AG04450 (cell line): Measurements from ENCODE around the gene RAB43. TPM values are rescaled to one million over a fixed set of nuclear protein-coding genes. Genes with fewer than 3 reads are reported as not detected.
"Not testable (repeated sequence)": the region's sequence is repeated elsewhere in the genome, so short reads cannot be mapped to it uniquely, and the experiment has no call there.

Experiments
- CTCF ChIA-PET: fragments of 300-600, 350-600 bp; formaldehyde crosslinking; extraction: SDS; loops from one replicate; lab custom pipeline; 2022; ENCODE audit warnings: antibody characterized with exemption, inconsistent platforms; lab: Charles Lee
- POLR2A ChIA-PET: fragments of 350-600 bp; formaldehyde crosslinking; extraction: SDS; loops from one replicate; lab custom pipeline; 2021; ENCODE audit warnings: antibody characterized with exemption, inconsistent platforms; lab: Yijun Ruan, JAX
- DNase-seq: peaks from one replicate; pipeline ENCODE4 v3.0.0-alpha.2; 2011; ENCODE audit warnings: low read depth, low spot score
- H3K27ac ChIP-seq: one replicate; pipeline ENCODE4 v1.5.1; 2012; ENCODE audit warnings: low read depth, low read length, control low read depth
- H3K27me3 ChIP-seq: one replicate; pipeline ENCODE4 v1.6.0; 2012; ENCODE audit warnings: low read length; ENCODE audit not compliant: control insufficient read depth, insufficient read depth
- H3K4me3 ChIP-seq: 2 replicates; pipeline ENCODE4 v1.5.1; 2011; ENCODE audit warnings: mild to moderate bottlenecking, low read depth, low read length, control low read depth
- H3K9me3 ChIP-seq: 2 replicates; pipeline ENCODE4 v1.5.1; 2012; ENCODE audit warnings: low read length; ENCODE audit not compliant: control insufficient read depth, insufficient read depth
- polyA plus RNA-seq: library from polyadenylated mRNA; depleted of rRNA; stranded (reverse); fragments of >200 nt; gene quantifications from 2 replicates; pipeline ENCODE4 v1.2.3, GENCODE V29; 2011
- TF ChIP-seq, protein P1 (sequence below): IDR thresholded peaks from 2 replicates; pipeline ENCODE4 v1.5.1; 2011; ENCODE audit warnings: low read depth, low read length, control low read depth, inconsistent platforms

Gene RAB43
- polyA plus RNA-seq, 1 experiment = 6.9 TPM

DNA sequence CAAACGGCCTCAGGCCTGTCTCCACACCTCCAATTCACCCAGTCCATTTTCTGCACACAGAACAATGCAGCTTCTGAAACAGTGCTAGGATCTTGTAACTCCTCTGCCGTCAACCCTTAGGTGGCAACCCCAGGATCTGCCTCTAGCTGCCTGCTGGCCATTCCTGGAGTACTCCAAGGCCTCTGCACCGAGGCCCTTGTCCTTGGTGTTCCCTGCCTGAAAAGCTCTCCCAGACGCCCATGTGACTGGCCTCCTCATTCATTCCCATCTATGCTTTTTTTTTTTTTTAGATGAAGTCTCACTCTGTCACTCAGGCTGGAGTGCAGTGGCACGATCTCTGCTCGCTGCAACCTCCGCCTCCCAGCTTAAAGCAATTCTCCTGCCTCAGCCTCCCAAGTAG lies 18.3 kb downstream of the RAB43 start:
- TF ChIP-seq, protein P1, sequence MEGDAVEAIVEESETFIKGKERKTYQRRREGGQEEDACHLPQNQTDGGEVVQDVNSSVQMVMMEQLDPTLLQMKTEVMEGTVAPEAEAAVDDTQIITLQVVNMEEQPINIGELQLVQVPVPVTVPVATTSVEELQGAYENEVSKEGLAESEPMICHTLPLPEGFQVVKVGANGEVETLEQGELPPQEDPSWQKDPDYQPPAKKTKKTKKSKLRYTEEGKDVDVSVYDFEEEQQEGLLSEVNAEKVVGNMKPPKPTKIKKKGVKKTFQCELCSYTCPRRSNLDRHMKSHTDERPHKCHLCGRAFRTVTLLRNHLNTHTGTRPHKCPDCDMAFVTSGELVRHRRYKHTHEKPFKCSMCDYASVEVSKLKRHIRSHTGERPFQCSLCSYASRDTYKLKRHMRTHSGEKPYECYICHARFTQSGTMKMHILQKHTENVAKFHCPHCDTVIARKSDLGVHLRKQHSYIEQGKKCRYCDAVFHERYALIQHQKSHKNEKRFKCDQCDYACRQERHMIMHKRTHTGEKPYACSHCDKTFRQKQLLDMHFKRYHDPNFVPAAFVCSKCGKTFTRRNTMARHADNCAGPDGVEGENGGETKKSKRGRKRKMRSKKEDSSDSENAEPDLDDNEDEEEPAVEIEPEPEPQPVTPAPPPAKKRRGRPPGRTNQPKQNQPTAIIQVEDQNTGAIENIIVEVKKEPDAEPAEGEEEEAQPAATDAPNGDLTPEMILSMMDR = no peak
- Histone ChIP-seq H3K4me3 (no peak overlapping the region), H3K9me3 (no peaks in the 10 kb centered on the region), H3K27me3 (no peaks in the 10 kb centered on the region), H3K27ac (no peak overlapping the region)
- DNase-seq = no peak
- CTCF ChIA-PET = no interaction called here
- POLR2A ChIA-PET = no interaction called here

DNA sequence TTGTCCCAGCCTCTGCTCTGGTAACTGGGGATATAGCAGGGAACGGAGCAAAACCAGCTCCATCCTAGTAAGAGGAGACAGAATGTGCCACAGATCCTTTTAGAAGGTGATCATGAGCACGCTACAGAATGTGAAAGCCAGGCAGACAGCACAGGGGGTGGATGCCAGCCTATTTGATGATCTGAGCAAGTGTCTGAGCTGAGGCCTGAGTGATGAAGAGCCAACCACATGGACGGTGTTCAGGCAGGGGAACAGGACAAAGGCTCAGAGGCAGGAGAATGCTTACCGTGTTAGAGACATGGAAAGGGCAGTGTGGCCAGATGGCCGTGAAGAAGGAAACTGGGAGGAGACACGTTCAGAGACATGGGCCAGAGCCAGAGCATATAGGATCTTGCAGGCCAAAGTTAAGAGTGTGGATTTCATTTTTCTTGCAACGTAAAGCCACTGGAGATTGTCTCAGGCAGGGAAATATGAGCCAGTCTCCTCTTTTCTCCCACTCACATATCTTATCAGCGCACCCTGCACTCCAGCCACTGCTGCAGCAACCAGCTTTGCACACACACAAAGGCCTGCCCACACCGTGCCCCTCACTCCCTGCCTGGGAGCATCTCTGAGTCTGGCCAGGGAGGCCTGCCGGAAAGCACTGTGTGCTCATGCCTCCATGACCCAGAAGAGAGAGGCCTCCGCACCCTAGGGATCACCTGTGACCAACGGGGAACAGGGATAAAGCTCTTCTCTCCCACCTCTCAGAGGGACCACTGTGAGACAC lies 20.1 kb downstream of the RAB43 start:
- ChIA-PET CTCF (interaction anchor here (0.9 to 3.6 kb wide), 2 partner anchors 48 to 131 kb away, joined by 4 to 17 read pairs; no protein-coding TSS in a partner anchor), POLR2A (no interaction called here)
- DNase-seq = no peak
- no peak overlapping the region for H3K4me3 ChIP-seq
- no peaks in the 10 kb centered on the region for H3K9me3 ChIP-seq
- no peak overlapping the region for H3K27ac ChIP-seq
- no peaks in the 10 kb centered on the region for H3K27me3 ChIP-seq
- TF ChIP-seq, protein P1 = no peak

DNA sequence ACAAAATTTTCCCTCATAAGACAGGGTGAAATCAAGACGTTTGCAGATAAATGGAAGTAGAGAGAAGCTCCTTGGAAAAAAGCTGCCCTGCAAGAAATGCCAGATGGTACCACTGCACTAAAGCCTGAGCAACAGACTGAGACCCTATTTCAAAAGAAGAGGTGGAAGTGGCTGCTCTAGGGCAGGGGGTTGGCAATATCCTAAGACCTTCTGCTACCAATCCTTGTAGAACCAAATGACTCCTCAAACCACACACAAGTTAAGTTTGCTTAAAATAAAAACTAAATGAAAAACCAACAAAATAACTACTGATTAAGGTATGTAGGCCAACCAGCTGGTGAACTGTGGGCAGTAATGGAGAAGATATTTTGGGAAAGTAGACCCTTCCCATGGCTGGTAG lies 21.3 kb downstream of the RAB43 start:
- POLR2A ChIA-PET = no interaction called here
- H3K27ac ChIP-seq = no peak overlapping the region
- DNase-seq = no peak
- H3K4me3 ChIP-seq = no peak overlapping the region
- no peaks in the 10 kb centered on the region for H3K27me3 ChIP-seq
- no peaks in the 10 kb centered on the region for H3K9me3 ChIP-seq
- CTCF ChIA-PET = interaction anchor here (3.6 kb wide), 1 partner anchor 130 kb away, joined by 17 read pairs; no protein-coding TSS in a partner anchor
- TF ChIP-seq, protein P1 = no peak

- ChIA-PET CTCF (no interaction called here), POLR2A (no interaction called here)
- no peak for DNase-seq
- Histone ChIP-seq H3K27ac (no peak overlapping the region), H3K4me3 (no peak overlapping the region), H3K27me3 (no peaks in the 10 kb centered on the region), H3K9me3 (no peaks in the 10 kb centered on the region)
- TF ChIP-seq, protein P1 = no peak
Measured at GRCh38 chr3:129095285-129095684, 26.3 kb downstream of the RAB43 start.

- DNase-seq, H3K4me3 ChIP-seq, CTCF ChIA-PET, H3K27me3 ChIP-seq, H3K27ac ChIP-seq, POLR2A ChIA-PET, H3K9me3 ChIP-seq: not testable (repeated sequence)
Measured at GRCh38 chr3:129088312-129088711, 33.3 kb downstream of the RAB43 start.

DNA sequence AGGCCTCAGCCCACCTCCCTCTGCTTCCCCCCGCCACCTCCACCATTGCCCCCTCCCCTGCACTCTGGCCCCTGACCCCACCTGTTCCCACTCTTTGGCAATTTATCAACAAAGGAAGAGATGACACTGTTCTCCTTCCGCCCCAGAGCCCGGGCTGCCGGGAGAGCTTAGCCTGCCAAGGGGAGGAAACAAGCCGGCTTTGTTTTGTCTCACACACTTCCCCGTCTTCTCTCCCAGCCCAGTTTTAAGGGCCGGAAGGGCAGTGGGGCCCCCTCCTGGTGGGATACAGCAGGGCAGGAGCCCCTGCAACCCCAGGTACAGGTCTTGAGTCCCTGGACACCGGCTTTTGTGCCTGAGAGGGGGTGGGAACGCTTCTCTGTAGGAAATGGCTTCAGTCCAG lies 33.7 kb downstream of the RAB43 start:
- POLR2A ChIA-PET, DNase-seq, H3K9me3 ChIP-seq, H3K4me3 ChIP-seq, H3K27me3 ChIP-seq, H3K27ac ChIP-seq: not testable (repeated sequence)
- CTCF ChIA-PET = interaction anchor here (5.8 kb wide), 1 partner anchor 117 kb away, joined by 39 read pairs; no protein-coding TSS in a partner anchor
